ENCODE data around the gene GDI2. TPM values are rescaled to one million over a fixed set of nuclear protein-coding genes. Genes with fewer than 3 reads are reported as not detected.

The GDI2 gene
- total and polyA plus RNA-seq, 2 of the 13 experiments (the other 11 are each of a cell fraction or from before 2014, with no cell fraction given) = 153 to 477 TPM

DNA sequence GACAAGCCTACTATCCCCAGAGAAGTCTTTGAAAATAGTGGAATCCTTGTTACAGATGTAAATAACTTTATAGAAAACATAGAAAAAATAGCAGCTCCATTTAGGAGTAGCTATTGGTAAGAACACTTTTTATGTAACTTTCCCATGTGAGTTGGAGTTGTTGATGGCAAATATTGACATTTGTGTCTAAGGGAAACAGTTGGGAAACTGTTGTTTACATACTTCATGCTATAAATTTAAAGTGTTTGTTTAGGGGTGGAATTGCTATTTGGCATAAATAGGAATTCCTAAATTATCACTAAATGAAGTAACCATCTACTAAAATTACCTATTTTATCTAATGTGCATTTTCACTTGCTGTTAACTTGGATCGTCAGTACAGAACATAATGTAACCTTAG, 50.7 kb downstream of the GDI2 start (continued):
- TF ChIP-seq, protein P1, sequence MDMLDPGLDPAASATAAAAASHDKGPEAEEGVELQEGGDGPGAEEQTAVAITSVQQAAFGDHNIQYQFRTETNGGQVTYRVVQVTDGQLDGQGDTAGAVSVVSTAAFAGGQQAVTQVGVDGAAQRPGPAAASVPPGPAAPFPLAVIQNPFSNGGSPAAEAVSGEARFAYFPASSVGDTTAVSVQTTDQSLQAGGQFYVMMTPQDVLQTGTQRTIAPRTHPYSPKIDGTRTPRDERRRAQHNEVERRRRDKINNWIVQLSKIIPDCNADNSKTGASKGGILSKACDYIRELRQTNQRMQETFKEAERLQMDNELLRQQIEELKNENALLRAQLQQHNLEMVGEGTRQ (IDR thresholded peaks at IDR 0.05; ENCODE audit: low read depth, low read length) = no peak
- TF ChIP-seq, protein P1 (CRISPR knock-in tag; IDR thresholded peaks at IDR 0.05; ENCODE audit: borderline replicate concordance) = no peak
- TF ChIP-seq FOXP4 (CRISPR knock-in tag; IDR thresholded peaks at IDR 0.05) (0 out of 2 replicates have a peak, but pooled peaks have one; percentile 45), ATF4 (CRISPR knock-in tag; IDR thresholded peaks at IDR 0.05) (0 out of 4 replicates have a peak, but pooled peaks of 1 of the 2 experiments have one; percentile 23), FOXA3 (CRISPR knock-in tag; IDR thresholded peaks at IDR 0.05) (peak; percentile 95), AKNA (CRISPR knock-in tag; IDR thresholded peaks at IDR 0.05; ENCODE audit: borderline replicate concordance) (no peak), TBL1XR1 (IDR thresholded peaks at IDR 0.05; ENCODE audit: borderline replicate concordance, low read length, partially characterized antibody) (peak; percentile 61), TBX3 (IDR thresholded peaks at IDR 0.05; ENCODE audit: borderline replicate concordance) (peak; percentile 66; the same call in 1 of the 2 replicates), SOX13 (IDR thresholded peaks at IDR 0.05) (no peak), SOX13 (CRISPR knock-in tag; conservative IDR thresholded peaks at IDR 0.05 in 1 of 2, IDR thresholded peaks at IDR 0.05 in 1 of 2) (peak in 1 of 2 experiments; percentile 16; a peak in 1 of 4 replicates), RARA (CRISPR knock-in tag; IDR thresholded peaks at IDR 0.05) (peak; percentile 64), FOXA1 (IDR thresholded peaks at IDR 0.05) (peak; percentile 93), FOXA1 (CRISPR knock-in tag; IDR thresholded peaks at IDR 0.05) (peak; percentile 73), NCOA2 (CRISPR knock-in tag; IDR thresholded peaks at IDR 0.05) (peak; percentile 38; the same call in 1 of the 2 replicates), DNMT1 (CRISPR knock-in tag; IDR thresholded peaks at IDR 0.05) (no peak)
- TF ChIP-seq, protein P2, sequence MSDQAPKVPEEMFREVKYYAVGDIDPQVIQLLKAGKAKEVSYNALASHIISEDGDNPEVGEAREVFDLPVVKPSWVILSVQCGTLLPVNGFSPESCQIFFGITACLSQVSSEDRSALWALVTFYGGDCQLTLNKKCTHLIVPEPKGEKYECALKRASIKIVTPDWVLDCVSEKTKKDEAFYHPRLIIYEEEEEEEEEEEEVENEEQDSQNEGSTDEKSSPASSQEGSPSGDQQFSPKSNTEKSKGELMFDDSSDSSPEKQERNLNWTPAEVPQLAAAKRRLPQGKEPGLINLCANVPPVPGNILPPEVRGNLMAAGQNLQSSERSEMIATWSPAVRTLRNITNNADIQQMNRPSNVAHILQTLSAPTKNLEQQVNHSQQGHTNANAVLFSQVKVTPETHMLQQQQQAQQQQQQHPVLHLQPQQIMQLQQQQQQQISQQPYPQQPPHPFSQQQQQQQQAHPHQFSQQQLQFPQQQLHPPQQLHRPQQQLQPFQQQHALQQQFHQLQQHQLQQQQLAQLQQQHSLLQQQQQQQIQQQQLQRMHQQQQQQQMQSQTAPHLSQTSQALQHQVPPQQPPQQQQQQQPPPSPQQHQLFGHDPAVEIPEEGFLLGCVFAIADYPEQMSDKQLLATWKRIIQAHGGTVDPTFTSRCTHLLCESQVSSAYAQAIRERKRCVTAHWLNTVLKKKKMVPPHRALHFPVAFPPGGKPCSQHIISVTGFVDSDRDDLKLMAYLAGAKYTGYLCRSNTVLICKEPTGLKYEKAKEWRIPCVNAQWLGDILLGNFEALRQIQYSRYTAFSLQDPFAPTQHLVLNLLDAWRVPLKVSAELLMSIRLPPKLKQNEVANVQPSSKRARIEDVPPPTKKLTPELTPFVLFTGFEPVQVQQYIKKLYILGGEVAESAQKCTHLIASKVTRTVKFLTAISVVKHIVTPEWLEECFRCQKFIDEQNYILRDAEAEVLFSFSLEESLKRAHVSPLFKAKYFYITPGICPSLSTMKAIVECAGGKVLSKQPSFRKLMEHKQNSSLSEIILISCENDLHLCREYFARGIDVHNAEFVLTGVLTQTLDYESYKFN (CRISPR knock-in tag; conservative IDR thresholded peaks at IDR 0.05) = no peak
